GM12872 (cell line): Measurements from ENCODE around the gene TP63.

Experiments
- CTCF ChIP-seq: IDR thresholded peaks from 3 replicates; pipeline ENCODE4 v1.5.1; 2011; ENCODE audit warnings: low read depth, mild to moderate bottlenecking, low read length, moderate library complexity; ENCODE audit not compliant: insufficient read depth

TP63 gene

GRCh38 chr3:189631373-189631408 is at the start of gene TP63:
TP63 (plus strand) TSS chr3:189631389; CDS start chr3:189631516, 127 bp downstream.
- no peak for TF ChIP-seq CTCF

GRCh38 chr3:189582179-189582578 is 49.0 kb upstream of the TP63 start:
- no peak for TF ChIP-seq CTCF

- TF ChIP-seq CTCF: no peak
These were observed 46.5 kb upstream of the TP63 start for GRCh38 chr3:189584645-189585044.

GRCh38 chr3:189586941-189587663 is 44.1 kb upstream of the TP63 start:
- no peak for TF ChIP-seq CTCF

GRCh38 chr3:189587664-189588040 is 43.5 kb upstream of the TP63 start:
- no peak for TF ChIP-seq CTCF

GRCh38 chr3:189588070-189588469 is 43.1 kb upstream of the TP63 start:
- TF ChIP-seq CTCF: no peak

- TF ChIP-seq CTCF: no peak
These were observed 42.6 kb upstream of the TP63 start for GRCh38 chr3:189588475-189589178.
